ENCODE data around the gene MYO3B.

- TF ChIP-seq CTCF (IDR thresholded peaks at IDR 0.05; ENCODE audit: low read depth, low read length, poor library complexity, severe bottlenecking) (no peak), EZH2phosphoT487 (IDR thresholded peaks at IDR 0.05; ENCODE audit: borderline replicate concordance, low read length) (no peak)
Observed at GRCh38 chr2:170449034-170449433, 271.1 kb downstream of the MYO3B start.

Data from DOHH2 (cell line).